NCI-H524 (cell line): ENCODE results near the gene TPP2.

Source experiments
- DNase-seq, 2 experiments: peaks; one replicate each; lab custom pipeline; 2025; lab: John Stamatoyannopoulos, UW

TPP2 gene

DNA sequence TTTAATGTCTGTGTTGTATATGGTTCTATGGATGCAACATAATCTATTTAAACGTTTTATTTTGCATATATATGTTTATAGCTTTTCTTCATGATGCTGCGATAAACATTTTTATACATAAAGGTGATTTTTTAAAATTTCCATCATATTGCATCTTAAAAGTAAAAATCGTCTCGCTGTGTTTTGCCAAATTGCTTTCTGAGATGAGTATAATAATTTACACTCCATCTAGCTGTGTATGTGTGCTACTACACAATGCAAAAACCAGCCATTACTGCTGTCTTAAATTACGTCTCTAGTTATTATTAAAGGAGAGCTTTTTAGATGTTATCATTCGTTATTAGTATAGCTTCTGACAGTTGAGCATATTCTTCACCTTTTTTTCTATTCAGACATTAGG lies 60.8 kb downstream of the TPP2 start:
- DNase-seq = no peak

DNA sequence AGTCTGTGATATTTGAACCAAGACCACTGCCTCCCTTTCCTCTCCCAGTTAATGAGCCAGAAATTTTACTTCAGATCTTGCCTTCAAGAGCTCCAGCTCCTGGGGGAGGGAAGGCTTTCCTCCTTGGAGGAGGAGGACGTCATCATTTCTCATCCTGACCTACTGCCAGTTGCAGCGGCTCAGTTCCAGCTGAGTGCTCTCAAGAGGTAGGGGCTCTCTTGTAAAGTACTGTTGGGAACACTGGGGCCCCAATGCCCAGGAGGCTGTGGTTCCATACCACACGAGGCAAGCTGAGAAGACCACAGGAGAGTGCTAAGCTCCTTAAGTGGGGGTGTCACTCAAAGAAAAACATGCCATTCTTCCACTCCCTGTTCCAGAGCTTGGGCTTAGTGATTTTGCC lies 61.9 kb downstream of the TPP2 start:
- peak in 1 of 2 experiments; percentile 21 for DNase-seq

DNA sequence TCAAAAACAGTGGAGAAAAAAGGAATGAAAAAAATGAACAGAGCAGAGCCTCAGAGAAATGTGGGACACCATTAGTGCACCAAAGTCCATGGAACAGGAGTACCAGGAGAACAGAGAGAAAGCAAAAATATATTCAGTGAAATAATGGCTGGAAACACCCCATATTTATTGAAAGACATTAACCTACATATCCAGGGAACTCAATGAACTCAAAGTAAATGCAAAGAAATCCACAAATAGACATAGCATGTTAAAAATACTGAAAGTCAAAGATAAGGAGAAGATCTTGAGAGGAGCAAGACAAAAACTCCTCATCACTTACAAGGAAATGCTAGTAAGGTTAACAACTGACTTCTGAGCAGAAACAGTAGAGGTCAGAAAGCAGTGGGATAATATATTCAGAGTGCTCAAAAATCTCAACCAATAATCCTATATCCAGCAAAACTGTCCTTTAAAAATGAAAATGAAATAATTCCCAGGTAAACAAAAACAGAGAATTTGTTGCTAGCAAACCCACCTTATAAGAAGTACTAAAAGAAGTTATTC lies 62.5 kb downstream of the TPP2 start:
- DNase-seq = no peak

DNA sequence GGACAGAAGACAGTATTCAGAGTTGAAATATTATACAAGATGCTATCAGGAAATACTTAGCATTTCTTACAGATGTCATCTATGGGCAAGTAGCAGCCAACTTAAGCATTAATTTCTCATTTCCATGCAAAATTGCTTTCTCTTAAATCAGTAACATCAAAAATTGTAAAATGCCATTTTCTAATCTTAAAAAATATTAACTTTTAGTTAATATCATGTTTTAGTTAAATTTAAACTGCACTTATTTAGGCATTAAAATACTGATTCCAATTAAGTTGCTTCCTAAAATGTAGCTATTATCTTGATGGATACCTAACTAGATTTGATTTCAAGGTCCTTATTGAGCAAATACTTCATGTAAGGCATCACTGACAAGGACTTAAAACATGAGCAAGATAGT lies 70.2 kb downstream of the TPP2 start:
- DNase-seq = no peak

DNA sequence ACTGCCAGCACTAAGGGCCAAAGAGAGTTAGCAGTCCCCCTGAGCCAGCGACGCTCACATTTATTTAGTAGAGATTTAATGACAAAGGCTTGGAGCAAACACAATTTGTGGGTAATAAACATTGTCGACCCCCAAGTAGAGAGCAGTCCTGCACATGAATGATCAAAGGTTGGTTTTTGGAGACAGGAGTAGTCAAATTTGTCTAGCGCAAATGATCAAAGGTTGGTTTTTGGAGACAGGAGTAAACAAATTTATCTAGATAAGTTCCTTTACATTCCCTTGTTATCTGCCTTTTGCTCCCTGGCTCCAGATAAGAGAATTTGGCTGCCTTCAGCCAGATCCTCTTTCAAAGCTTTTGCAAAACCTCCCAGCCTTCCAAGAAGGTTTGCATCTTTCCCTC lies 71.1 kb downstream of the TPP2 start:
- DNase-seq = no peak

DNA sequence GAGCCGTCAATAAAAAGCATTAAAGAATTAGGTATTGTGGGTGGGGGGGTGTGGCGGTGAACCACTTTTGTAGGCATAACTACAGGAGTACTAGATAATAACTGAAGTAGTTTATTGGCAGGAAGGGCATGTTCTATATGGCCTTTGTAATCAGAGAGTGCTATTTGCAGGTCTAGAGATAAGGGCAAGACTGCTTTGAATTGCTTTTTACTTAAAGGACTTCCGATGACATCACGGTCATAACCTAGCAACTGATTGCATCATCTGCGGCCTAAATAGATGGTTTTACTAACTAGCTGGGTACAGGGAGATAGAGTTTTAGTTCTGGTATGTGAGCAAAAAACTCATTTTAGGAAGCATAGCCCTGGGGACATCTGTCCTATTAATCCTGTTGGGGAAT lies 73.3 kb downstream of the TPP2 start:
- no peak for DNase-seq

DNA sequence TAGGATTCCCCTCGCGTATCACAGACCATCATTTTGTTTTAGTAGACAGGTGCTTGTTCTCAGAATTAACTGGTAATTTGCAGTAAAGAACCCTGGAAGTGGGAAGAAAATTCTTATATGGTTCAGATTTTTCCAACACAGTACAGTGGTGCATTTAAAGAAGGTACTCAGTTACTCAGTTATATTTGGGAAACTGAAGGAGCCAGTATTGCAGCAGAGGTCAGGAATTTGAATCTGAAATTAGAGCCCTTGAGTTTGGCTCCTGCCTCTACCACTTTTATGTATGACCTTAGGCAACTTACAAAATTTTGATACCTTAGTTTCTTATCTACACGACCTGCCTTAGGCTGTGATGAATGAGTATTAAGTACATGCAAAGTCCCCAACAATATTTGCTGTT lies 78.3 kb downstream of the TPP2 start:
- DNase-seq = no peak

DNA sequence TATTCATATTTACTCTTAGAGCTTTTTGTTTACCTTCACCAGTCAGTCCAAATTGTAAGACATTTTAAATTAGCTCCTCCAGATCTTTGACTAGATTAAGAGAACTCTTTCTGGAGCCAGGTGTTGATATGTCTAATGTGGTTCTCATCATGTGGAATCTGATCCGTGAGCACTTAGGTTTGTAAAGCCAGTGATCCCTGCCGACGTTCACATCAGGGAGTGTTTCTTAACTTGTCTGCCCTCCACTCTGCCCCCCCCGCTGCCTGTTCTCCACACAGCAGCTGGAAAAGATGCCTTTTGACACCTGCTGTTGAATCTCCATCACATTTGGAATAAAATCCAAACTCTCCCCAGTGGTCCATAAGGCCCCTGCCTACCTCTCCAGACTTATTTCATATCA lies 80.3 kb downstream of the TPP2 start:
- DNase-seq = no peak

DNA sequence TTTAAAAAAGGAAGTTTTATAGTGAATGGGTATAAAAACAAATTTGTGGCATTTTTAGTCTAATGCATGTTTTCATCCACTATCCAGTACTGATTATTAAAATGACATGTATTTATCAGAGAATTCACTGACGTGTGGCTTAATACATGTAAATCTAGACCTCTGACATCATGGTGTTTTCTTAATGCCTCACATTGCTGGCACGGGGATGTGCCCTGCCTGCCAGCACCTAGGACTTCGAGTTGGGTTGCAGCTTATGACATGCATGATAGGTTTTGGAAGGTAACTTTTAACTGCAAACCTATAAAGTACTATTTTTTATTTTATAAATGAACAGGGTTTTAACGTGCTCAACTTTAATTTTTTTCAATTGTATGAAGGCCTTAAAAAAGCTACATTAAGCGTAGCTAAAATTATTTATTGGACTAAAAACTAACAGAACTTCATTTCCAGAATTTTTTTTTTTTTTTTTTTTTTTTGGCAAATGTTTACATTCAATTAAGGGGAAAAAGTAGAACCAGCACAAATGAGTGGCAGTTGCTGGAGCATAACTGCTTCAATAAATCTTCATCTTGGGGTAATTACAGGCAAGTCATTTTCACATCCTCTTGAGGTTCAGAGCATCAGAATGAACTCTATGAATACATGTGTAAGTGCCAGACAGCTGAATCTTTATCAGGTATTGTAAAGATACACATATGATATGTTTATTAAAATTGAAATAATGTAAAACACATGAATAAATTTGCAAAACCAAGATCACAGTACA lies 81.7 kb downstream of the TPP2 start:
- no peak for DNase-seq

DNA sequence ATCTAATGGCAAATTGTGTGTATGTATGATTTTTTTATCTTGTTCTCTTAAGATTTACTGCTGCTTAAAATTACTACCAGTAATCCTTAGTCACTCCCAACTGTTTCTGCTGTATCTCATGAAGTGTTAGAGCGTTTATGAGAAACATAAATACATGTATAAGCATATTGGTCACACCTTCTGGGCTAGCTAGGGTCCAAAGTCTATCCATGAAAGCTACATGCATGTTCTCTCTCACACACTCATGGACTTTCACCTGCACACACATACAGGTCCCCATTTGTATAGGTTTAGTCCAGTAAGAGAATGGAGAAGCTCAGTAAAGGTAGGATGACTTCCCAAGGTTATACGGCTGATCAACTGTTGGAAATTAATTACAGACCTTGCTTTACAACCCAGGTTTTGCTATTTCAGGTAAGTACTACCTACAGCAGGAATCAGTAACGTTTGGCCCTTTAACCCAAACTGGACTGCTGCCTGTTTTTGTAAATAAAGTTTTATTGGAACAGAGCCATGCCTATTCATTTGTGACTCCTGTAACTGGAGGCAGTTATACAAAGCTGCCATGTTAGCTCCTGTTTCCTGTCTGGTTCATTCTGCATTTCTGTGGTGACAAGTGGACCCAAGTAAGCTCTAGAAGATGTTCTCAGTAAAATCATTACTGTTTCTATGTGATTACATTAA lies 82.8 kb downstream of the TPP2 start:
- DNase-seq = no peak

DNA sequence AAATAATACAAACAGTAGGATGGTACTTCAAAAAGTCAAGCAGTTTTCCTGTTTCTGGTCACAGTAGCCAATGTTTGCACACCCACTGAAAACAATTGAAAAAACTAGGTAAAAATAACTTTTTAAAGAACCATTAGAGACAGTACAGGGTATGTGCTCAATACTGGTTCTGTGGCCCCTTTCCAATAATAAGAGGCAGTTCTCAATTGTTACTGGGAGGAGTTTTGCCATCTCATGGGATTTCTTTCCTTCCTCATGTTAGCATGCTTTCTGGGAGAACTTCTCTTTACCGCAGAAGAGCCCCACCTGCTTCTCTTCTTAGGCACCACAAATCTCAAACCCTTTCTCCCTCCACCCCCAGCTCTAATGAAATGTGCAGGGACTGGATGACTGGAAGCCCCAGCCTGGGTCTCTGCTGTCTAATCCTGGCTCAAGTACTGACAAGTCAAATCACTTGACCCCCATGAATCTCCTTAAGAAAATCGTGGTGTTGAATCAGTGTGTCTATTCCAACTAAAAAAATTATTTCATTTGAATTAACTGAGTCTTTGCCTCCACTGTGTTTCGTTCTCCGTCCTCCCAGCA lies 83.4 kb downstream of the TPP2 start:
- no peak for DNase-seq

DNA sequence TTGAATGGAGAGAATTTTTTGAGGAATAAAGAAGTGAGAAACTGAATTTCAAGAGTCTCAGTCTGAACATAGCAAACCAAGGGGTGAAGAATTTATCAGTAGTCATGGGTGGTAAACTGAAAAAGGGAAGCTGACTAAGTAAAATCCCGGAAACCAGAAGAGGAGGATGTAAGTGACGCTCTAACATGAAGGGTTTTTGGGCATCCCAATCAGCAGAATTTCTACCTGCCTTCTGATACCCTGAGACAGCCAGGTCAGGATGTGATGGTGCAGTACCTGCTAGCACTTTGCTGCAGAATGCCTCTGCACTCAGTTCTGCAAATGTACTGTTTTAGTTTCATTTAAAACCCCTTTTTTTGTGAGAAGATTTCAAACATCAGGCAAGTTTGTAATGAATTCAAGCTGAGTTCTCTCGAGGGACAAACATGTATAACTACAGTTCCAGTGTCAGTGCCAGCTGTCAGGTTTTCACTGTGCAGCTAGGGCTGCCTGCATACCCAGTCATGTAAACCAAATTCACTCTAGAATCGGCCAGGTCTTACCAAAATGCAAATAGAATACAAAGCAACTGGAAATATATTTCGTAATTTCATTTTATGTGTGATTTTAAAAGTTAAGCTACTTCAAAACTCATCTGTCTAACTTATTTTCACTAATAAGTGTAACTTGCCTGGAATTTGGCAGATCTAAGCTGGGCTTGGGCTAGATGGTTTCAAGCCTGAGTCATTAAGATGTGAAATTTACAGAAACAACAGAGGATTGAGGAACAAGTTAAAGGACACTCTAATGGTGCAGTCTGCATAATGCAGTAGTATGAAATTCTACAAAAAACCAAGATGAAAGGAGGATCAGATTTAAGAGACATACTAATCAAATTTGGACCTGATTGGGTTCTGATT lies 84.3 kb downstream of the TPP2 start:
- DNase-seq = no peak

DNA sequence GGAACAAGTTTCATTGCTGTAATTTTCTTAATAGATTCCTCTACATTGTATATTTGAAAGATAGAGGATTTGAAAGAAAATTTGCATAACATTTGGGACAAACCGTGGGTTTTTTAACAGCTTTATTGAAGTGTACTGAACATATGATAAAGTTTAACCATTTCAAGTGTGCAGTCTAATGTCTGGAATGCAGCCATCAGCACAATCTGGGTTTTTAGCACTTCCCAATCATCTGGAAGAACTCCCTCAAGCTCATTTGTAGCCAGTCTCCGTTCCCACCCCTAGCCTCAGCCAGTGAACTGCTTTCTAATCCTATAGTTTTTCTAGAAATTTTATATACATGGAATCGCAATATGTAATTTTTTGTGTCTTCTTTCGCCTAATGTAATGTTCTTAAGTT lies 85.4 kb downstream of the TPP2 start:
- DNase-seq = no peak

DNA sequence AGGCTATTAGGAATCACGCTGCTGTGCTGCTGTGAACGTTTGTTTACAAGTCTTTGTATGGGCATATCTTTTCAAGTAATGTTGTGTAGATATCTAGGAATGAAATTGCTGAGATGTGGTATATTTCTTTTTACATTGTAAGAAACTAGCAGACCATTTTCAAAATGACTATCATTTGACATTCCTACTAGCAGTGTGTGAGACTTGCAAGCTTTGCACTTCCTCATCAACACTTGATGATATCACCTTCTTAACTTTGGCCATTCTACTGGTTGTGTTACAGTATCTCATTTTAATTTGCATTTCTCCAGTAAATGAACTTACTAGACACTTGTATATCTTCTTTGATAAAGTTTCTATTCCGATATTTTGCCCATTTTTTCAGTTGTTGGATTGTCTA lies 85.9 kb downstream of the TPP2 start:
- no peak for DNase-seq

DNA sequence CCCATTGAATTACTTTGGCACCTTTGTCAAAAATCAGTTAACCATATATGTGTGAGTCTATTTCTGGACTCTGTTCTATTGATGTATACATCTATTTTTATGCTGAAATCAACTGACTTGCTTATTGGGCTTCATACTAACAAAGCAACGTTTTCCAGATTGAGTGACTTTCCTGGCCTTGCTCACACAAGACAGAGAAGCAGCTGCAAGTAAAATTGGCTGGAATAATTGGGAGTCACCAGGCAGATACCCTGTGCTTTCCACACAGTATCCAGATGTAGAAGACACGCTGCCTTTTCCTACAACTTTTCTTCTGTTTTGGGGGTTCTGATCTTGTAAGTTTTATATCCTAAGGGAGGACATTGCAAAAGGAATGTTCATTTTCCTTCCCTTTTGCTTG lies 86.9 kb downstream of the TPP2 start:
- DNase-seq = no peak

DNA sequence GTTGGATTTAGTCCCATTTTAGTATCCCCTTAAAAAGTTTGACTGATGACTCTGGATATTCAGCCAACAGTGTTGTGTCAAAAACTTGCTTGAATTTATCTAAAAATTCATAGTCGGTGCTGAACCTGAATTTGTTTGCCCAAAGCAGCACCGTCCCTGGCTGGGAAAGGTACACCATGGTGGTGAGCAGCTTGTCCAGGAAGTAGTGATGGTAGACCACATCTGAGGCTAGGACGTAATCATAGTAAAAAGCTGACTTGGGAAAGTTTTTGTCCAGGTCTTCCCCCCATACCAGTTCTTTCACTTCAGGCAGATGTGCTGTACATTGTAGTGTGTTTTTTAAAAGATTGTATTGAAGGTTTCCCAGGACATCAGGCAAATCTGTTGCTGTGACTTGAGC lies 89.2 kb downstream of the TPP2 start:
- DNase-seq = no peak

DNA sequence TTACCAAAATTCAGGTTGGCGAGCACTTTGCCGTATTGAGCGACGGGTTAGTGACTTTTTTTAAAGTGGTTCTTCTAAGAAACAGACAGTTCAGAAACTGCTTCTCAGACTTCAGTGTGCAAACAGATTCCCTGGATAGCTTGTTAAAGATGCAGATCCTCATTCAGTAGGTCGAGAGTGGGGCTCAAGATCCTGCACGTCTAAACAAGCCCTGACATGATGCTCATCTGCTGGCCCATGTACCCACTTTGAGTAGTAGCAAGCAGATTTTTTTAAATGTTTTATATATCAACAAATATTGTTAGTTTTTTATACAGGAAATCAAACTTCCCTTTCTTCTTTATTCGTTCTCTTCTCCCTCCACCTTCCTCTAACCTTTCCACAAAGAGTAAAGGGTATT lies 90.7 kb downstream of the TPP2 start:
- peak in 1 of 2 experiments; percentile 5 for DNase-seq

DNA sequence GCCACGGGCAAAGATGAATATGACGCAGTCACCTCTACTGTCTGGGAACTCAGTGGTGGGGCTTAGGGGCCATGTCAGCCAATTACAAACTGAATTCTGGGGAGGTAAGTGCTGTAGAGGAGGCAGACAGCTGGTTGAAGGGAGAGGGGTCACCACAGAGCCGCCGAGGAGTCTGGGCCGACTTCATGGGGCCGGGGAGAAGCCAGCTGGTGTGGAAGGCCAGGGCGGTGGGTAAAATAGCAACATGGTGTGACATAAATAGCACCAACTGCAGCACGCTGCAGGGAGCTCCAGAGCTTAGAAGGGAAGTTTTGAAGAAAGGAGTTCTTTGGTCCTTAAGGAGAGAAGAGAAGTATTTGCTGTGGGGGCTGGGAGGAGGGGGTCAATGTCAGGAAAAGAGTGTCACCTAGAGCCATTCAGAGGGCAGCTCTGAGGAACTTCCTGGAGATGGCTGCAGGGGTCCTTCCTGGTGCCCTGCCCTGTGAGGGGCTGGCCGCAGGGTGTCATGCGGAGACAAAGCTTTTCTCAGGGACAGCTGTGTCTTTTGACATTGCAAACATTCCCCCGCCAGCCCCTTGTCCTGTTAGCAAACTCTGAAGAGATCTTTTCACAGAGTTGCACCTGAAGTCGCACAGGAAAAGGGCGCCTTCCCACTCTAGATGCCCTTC lies 91.7 kb downstream of the TPP2 start:
- peak; percentile 21 to 26 for DNase-seq

DNA sequence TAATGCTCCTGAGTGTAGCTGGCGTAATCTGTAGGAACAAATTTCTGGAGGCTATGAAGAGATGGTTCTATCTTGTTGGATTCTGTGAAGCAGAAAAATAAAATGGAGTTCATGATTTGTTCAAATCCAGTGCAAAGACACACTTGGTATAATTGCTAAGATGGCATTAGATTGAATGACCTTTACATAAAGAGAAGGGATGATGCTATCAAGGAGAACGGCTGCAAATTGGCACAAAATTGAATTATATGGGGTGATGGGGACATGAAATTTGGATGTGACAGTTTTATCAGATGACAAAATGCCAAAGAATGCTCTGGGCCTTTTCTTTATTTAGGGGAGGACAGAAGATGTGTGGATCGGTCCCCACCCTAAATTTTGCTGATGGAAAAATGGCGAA lies 94.1 kb downstream of the TPP2 start:
- DNase-seq = no peak

DNA sequence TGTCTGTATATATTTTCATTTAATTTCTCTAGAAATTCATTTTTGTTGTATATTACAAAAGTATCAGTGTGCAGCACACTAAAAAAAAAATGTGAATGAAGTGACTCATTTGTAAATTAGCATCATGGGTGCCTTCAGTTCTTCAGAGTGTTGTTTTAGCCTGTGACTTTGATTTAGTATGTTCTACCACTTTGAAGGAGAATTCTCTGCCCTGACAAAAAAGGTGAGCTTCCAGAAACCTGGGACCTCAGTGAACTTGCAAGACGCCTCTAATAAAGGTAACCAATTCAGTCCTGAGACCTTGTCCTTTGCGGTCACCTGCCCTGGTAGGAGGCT lies 95.7 kb downstream of the TPP2 start:
- DNase-seq = no peak

DNA sequence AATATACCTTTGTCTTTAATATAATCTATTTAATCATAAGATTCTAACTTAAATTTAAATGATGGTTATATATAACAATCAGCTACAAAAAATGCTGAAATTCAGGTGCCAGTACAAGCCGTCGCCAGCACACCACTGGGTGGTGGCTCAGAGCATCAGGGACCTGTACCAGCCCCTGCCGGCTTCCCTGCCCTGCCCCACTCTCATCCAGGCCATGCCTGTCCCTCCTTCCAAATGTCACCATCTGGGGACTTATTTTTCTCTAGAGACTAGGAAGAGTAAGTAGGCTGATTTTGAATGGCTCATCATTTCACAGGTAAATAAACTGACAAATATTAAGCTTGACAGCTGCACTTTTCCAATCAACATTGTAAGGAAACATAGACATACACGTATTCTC lies 96.5 kb downstream of the TPP2 start:
- DNase-seq = peak; percentile 7 to 51

DNA sequence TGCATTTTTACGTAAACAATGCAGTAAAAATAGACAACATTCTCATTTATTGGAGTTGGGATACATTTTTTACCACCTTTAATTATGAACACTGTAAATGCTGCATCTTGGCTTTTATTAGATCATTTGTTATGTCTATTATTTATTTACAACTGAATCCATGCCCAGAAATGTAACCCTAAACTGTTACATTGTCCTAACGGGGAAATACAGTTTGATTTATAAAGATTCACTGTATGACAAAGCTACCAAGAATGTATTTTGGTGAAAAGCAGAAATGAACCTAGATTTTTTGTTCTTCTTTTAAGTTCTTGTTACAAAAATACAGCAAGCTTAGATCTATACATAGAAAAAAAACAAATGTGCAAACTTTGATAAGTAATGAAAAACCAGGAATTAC lies 97.0 kb downstream of the TPP2 start:
- no peak for DNase-seq
